HG03196 (cell line): Measurements from ENCODE around the gene UBXN11.

Source experiments
- ATAC-seq: cut with Tn5 transposase; IDR thresholded peaks from one replicate; pipeline ENCODE4 v1.9.1; 2021; ENCODE audit not compliant: unreplicated experiment

UBXN11 gene

GRCh38 chr1:26274801-26275425 is 31.5 kb downstream of the UBXN11 start:
- ATAC-seq = no peak

- ATAC-seq = no peak
Measured at GRCh38 chr1:26269198-26269550, 37.3 kb downstream of the UBXN11 start.

- no peak for ATAC-seq
Measured at GRCh38 chr1:26268290-26269197, 37.9 kb downstream of the UBXN11 start.

- ATAC-seq = no peak
Measured at GRCh38 chr1:26265405-26265804, 41.0 kb downstream of the UBXN11 start.

GRCh38 chr1:26263212-26263611 is 43.2 kb downstream of the UBXN11 start:
- no peak for ATAC-seq

- ATAC-seq = no peak
Measured at GRCh38 chr1:26259578-26259977, 46.9 kb downstream of the UBXN11 start.

GRCh38 chr1:26259005-26259404 is 47.4 kb downstream of the UBXN11 start:
- no peak for ATAC-seq

- ATAC-seq = no peak
Measured at GRCh38 chr1:26257222-26257621, 49.2 kb downstream of the UBXN11 start.

- ATAC-seq = no peak
Measured at GRCh38 chr1:26254404-26254803, 52.0 kb downstream of the UBXN11 start.

GRCh38 chr1:26252718-26253117 is 53.7 kb downstream of the UBXN11 start:
- ATAC-seq = no peak

GRCh38 chr1:26239936-26240335 is 66.5 kb downstream of the UBXN11 start:
- no peak for ATAC-seq

- no peak for ATAC-seq
Measured at GRCh38 chr1:26237230-26237966, 69.0 kb downstream of the UBXN11 start.

GRCh38 chr1:26234644-26235370 is 71.6 kb downstream of the UBXN11 start:
- peak; percentile 11 for ATAC-seq

- peak; percentile 84 for ATAC-seq
Measured at GRCh38 chr1:26233903-26234643, 72.4 kb downstream of the UBXN11 start, which contains the start of gene CEP85. CEP85 (plus strand) TSS chr1:26234200; CDS start chr1:26239784, 5,584 bp downstream.
